CD4-positive, alpha-beta T cell treated with Interleukin-4 for 1 hour (primary cell): ENCODE data around the gene LCN15.
A peak's percentile ranks its signal among the peaks of the same experiment; 100 is the strongest.
"Not testable (repeated sequence)": the region's sequence is repeated elsewhere in the genome, so short reads cannot be mapped to it uniquely, and the experiment has no call there.

ENCODE experiments used
- DNase-seq, 2 donors: peaks; one replicate each; pipeline ENCODE4 v3.0.0-alpha.2; 2020 to 2022

The LCN15 gene

DNA sequence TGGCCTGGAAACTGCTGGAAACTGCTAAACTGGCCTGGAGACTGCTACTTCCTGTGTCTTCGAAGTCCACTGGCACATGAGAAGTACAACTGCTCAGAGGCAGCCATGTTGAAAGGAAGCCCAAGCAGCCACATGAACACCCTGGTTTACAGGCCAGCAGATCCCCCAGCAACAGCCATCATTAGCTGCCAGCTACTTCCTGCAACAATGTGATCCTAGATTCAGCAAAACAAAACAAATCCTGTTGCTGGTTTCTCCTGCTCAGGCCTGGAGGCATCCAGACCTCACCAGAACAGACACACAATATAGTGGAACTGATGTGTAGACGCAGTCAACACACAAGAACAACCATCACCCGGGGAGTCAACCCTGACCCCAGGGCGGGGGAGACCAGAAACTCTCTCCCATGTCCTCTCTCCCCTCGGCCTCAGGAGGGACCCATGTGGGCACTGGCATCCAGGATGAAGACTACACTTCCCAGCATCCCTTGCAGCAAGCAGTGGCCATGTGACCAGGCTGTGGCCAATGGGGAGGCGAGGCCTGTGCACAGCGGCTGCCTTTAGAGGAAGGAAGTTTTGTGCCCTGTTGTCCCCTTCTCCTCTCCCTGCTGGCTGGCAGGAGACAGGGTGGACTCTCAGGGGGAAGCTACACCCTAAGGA lies 9.2 kb upstream of the LCN15 start:
- DNase-seq, result peak in 1 of 2 donors; percentile 56

DNA sequence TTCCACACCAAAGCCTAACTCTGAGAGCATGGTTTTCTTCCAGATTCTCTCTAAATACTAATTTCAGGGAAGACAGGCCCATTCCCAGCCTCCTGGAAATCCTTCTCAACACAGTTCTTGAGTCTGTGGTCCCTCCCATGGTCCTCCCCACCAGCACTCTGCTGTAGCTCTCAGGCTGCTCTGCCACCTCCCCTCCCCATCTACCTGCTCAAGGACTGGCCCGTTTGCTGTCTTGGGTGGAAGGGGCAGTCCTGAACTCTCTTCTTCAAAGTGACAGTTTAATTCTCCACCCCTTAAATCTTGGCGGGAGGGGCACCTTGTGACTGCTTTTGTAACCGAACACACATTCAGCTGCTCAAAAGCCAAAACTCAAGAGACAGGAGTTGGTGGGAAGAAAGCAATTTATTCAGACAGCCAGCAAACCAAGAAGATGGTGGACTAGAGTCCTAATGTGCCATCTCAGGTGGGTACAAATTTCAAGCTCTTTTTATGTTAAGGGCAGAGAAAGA lies 7.6 kb upstream of the LCN15 start:
- DNase-seq, result no peak

DNA sequence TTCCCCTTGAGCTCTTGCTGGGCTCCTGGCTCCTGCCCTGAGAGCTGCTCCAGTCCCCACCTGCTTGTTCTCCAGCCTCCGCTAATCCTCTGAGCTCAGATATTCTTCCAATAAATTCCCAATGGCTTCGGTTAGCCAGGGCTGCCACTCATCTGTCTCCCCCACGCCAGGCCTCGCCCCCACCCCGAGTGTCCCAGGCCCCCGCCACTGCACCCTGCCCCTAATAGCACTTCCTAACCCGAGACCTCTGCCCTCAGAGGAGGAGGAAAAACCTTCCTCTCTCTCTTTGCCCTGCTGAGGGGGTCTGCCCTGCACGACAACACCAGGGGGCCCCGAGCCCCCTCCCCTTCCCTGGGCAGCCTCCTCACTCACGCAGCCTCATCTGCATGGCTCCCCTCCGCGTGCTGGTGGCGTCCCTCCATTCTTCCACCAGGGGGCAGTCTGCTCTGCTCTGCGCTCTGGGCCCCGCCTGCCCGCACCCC lies 5.4 kb upstream of the LCN15 start:
- peak; percentile 52 to 58 for DNase-seq

DNA sequence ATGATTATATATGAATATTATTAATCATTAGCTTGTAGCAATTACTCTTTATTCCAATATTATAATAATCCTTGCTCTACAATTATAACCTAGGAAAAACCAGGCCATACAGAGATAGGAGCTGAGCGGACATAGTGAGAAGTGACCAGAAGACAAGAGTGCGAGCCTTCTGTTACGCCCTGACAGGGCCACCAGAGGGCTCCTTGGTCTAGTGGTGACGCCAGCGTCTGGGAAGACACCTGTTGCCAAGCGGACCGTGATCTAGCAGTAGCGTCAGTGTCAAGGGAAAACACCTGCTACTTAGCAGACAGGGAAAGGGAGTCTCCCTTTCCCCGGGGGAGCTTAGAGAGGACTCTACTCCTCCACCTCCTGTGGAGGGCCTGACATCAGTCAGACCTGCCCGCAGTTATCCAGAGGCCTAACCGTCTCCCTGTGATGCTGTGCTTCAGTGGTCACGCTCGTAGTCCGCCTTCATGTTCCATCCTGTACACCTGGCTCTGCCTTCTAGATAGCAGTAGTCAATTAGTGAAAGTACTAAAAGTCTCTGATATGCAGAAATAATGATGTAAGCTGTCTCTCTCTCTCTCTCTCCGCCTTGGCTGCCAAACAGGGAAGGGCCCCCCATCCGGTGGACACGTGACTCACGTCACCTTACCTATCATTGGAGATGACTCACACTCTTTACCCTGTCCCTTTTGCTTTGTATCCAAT lies 2.2 kb upstream of the LCN15 start:
- DNase-seq, result peak; percentile 65 to 80

DNA sequence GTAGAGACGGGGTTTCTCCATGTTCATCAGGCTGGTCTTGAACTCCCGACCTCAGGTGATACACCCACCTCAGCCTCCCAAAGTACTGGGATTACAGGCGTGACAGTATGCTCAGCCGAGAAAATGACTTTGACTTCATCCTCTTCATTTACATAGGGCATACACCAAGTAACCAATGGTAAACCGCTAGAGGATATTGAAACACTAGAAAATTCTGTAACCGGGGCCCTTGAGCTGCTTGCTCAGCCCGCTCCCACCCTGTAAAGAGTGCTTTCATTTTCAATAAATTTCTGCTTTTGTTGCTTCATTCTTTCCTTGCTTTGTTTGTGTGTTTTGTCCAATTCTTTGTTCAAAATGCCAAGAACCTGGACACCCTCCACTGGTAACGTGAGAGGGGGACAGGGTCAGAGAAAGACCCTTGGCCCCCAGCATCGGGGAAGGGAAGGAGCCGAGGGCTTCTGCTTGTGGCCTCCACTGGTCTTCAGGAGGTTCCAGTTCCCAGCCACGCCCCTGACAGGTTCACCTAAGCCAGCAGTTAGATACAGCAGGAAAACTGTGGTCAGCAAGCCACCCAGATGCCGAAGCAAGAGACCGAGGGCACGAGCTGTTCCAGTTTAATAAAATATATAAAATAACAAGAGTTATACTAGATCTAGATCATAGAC lies 1.6 kb upstream of the LCN15 start:
- DNase-seq, result not testable (repeated sequence)

DNA sequence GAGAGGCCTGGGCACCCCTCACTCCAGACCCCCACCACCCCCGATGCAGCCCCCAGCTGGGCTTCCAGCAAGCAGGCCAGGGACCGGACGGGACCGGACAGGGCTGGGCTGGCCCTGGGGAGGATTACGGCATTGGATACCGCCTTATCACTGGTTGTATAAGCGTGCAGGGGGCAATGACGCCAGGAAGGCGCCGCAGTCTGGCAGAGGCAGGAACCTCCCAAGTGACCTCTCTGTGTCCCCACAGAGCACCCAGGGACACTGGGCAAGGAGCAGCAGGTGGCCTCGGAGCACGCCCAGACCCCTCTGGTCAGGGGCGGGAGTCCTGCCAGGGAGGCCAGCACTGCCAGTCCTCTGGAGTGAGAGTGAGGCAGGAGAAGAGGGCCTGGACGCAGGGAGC lies 723 bp upstream of the LCN15 start:
- no peak for DNase-seq

DNA sequence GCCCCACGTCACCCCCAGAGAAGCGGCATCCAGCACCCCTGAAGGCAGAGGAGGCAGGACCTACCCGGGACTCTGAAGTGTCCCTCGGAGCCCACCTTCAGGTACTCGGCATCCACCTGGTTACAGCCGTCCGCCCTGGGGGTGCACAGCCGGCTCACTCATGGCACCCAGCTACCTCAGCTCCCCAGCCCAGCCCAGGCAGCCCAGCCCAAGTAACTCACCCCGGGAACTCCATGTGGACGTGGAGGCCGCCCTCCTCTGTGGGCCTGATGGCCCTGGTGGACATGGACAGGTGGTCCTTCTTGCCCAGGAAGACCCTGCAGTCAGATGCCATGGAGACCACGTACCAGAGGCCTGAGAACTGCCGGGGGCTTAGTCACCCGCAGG lies 676 bp downstream of the LCN15 start:
- no peak for DNase-seq

DNA sequence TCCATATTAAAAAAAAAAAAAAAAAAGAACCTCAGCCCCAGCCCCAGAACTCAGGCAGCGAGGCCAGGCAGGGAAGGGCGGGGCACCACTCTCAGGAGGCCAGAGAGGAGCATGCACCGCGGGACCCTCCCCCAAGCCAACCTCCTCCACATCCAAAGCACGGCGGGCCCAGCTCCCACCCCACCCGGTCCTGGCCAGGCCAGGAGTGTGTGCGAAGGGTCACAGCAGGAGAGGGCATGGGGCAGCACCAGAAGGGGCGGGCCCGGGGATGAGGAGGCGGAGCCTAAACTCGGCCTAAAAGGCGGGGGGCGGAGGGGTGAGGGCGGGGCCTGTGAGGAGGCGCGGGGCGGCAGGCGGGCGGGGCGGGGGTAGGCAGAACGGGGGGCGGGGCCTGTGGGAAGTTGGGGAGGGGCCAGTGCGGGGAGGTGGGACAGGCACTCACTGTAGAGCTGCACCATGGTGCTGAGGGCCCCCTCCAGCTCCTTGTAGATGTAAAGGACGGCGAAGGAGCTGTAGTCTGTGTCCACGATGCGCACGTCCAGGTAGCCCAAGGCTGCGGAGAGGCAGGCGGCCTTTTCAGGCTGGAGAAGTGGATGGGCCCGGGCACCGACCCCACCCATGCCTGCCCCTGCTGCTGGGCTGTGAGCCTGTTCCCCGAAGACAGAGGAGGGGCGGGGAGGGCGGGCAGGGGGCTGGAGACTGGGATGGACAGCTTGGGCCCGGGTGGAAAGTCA lies 1.2 kb downstream of the LCN15 start:
- DNase-seq, result peak; percentile 36 to 38

DNA sequence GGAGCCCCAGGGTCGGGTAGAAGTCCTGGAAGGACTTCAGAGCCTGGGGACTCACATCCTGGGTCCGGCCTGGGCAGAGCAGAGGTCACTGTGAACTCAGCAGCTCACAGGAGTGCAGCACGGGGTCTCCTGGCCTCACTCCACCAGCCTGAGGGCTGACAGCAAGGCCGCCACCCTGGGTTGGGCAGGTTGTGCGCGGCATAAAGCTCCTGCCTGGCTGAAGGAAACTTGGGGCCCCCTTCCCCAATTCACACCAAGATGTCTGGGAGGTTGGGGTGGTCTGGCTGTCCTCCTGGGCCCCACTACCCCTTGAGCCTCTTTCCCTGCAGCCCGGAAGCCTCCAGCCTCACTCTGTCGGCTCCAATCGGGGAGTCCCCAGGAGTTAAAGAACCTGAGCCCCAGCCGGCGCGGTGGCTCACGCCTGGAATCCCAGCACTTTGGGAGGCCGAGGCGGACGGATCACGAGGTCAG lies 2.1 kb downstream of the LCN15 start:
- DNase-seq, result no peak

DNA sequence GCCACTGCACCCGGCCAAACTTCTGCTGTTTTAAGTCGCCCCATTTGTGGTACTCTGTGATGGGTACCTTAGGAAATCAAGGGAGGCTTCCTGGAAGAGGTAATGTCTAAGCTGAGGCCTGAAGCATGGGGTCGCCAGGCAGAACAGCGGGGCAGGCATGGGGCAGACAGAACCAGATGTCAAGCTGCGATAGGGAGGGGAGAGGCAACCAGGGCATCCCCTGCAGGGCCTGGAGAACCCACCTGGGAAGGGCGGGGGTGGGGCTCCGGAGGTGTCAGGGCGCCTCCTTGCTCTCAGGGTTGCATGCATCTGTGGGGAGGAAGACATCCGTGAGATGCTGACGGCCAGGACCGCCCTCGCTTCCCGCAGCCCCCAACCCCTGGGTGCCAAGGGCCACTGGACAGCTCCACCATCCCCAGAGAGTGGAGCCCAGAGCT lies 2.8 kb downstream of the LCN15 start:
- no peak for DNase-seq

DNA sequence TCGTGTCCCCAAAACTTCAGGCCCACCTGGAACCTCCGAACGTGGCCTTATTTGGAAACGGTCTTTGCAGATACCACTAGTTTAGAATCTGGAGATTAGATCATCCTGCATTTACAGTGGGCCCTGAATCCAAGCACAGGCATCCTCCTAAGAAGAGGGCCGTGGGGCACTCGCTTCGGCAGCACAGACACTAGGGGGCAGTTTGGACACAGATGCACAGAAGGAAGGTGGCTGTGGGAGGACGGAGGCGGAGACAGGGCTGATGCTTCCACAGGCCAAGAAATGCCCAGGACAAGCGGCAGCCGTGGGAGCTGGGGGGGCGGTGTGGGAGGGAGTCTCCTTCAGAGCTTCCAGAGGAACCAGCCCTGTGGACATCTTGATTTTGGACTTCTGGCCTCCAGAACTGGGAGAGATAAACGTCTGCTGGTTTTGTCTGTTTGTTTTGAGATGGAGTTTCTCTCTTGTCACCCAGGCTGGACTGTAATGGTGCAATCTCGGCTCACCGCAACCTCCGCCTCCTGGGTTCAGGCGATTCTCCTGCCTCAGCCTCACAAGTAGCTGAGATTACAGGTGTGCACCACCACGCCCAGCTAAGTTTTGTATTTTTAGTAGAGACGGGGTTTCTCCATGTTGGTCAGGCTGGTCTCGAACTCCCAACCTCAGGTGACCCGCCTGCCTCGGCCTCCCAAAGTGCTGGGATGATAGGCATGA lies 3.3 kb downstream of the LCN15 start:
- DNase-seq, result not testable (repeated sequence)

DNA sequence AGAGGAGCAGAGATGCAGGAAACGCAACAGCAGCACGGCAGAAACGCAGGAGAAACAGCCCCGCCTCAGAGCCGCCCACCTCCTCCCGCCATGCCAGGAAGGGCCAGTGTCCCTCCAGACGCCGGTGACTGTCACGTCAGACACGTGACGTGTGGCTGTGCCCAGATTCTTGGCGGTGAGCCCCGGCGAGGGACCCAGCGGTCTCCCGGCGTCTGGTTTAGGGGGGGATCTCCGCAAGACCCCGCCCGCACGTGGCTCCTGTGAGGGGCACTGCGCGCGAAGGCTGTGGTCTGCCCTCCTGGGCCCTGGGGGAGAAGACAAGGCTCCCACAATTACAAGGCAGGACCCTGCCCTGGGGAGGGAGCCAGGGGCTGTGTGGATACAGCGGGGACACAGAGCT lies 3.9 kb downstream of the LCN15 start:
- no peak for DNase-seq

DNA sequence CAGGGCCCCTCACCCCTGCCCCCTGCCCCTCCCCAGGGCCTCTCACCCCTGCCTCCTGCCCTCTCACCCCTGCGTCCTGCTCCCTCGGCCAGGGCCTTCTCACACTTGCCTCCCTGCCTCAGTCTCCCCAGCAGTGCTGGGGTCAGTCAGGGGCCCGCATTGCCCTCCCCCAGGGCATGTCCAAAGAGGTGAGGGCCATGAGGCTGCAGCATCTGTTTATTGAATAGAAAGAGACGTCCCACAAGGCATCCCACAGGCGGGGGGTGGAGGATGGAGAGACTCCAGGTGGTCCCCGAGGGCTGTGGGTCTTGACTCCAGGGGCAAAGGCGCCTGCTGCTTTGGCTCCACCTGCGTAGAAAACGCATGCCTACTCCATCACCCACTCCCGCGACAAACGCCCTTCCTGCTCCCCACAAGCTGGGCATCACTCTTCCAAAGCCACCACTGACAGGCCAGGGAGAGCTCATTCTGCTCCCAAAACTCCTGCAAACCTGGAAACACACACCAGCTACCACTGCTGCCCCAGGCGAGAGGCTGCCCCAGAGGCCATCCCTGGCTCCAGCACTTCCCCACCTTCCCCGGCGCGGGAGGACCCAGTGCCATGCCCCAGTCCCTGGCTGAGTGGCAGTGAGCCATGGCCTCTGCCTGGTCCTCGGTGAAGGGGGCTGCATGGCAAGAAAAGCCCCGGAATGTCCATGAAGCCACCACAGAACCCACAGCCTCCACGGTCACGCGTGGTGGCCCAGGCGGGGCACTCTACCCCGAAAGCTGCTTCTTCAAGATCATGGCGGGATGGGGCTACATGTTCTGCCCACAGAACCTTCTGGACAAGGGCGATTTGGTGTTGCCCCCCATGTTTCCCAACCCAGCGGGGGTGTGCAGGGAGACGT lies 4.6 kb downstream of the LCN15 start:
- no peak for DNase-seq

DNA sequence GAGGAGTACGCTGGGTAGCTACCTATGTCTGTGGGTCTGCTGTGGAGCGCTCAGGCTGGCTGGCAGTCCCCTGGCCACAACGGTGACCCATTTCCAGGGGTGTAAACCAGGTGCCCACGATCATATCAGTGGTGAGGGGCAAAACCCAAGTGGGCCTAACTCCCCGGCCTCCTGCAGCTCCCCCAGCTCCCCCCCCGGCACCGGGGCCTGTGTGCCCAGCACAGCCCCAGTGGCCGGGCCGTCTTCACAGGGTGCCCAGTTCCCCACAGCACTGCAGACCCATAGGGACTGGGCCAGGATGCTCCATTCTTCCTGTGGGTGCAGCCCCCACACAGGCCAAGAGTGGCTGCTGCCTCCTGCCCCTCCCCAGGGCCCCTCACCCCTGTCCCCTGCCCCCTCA lies 5.3 kb downstream of the LCN15 start:
- DNase-seq, result no peak

DNA sequence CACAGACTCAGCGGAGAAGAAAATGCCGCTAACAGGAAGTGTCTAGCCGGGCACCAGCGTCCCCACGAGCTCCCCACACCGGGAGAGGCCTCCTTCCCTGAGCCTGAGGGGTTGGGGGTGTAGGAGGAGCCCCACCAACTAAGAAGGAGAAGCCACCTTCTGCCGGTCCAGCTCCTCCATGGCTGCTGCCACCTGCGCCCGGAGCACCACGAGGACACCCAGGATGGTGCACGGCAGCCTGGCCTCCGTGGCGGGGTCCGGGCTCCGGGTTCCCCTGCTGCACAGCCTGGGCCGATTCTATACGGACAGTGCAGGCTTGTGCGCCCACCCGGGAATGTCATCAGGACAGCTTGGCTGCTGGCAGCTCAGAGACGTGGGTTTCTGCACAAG lies 6.6 kb downstream of the LCN15 start:
- DNase-seq, result no peak

DNA sequence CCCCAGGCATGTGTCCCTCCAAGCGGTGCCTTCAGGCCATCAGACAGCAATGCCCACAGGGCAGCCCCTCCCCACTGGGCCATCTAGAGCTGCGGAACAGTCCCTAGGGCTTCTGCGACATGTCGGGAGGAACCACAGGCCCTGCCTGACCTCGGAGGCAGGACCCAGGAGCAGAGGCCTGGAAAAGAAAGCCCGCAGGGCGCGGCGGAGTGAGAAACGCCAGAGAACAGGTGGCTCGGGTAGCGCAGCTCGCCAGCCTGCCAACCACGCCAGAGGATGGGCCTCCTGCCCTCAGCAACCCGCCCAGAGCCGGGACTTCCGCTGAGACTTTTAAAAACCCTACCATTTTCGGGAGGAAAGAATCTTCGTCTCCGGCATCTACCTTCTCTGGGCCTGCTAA lies 7.0 kb downstream of the LCN15 start:
- DNase-seq, result no peak

DNA sequence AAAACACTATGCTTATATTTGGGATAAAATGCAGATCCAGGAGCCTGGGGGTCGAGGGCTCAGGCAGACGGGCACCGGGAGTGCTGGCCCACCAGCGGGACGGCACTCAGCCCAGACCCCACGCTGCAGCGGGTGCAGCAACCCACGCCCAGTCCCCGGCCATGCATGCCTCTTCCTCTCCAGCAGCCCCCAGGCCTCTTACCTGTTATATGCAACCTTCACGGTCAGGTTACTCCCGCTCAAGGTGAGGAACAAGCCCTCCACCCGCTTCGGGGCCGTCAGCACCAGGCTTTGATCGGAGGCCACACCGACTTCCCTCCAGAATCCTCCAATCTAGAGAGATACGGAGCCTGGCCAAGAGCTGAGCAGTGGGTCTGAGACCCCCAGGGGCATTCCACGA lies 7.5 kb downstream of the LCN15 start:
- no peak for DNase-seq

DNA sequence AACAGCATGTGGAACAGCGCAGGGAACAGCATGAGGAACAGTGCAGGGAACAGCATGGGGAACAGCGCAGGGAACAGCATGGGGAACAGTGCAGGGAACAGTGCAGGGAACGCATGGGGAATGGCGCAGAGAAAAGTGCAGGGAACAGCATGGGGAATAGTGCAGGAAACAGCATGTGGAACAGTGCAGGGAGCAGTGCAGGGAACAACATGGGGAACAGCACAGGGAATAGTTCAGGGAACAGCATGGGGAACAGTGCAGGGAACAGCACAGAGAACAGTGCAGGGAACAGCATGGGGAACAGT lies 8.2 kb downstream of the LCN15 start:
- DNase-seq, result no peak

DNA sequence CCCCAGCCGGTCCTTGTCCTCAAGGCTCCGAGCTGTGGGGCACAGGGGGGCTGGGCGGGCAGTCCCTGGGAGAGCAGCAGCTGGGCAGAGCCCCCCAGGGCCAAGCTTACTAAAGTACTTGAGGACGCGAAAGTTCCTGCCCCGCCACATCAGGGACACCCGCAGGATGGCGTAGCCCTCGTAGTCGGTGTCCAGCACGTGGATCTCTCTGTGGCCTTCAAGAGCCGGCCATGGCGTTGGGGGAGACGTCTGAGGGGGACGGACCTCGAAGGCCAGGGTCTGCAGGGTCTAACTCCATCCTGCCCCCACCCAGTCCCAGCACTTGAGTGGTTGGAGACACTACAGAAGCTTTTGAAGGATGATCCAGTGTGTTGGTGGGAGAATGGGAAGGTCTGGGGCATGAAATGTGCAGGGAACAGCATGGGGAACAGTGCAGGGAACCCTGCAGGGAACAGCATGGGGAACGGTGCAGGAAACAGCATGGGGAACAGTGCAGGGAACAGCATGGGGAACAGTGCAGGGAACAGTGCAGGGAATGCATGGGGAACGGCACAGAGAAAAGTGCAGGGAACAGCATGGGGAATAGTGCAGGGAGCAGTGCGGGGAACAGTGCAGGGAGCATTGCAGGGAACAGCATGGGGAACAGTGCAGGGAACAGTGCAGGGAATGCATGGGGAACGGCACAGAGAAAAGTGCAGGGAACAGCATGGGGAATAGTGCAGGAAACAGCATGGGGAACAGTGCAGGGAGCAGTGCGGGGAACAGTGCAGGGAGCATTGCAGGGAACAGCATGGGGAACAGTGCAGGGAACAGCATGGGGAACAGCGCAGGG lies 8.8 kb downstream of the LCN15 start:
- DNase-seq, result not testable (repeated sequence)

DNA sequence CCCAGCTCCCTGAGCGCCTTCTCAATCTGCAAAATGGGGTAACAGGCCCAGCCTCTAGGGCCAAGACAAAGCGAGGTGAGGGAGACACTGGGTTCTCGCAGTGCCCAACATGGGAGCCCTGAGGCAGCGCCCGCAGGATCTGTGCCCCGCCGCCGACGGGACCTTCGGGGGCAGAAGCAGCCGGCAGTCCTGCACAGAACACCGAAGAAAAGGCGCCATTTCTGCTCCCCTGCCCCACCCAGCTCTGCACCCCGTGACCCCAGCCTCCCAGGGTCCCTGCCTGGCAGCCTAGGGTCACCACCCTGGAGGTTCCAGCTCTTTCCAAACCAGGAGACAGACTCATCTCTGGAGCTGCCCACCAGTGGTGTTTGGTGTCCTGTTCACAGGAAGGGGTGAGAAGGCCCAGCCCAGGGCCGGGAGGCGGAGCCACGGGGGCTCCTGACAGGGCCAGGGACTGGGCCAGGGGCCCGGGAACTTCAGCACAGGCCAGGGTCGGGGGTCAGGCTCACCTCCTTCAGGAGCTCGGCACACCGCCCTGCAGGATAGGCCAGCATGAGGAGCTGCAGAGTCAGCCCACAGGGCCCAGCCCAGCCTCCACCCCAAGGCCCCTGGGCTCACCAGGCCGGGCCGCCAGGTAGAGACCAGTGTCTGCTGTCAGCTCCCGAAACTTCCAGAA lies 9.6 kb downstream of the LCN15 start:
- DNase-seq, result no peak
